MM.1S (cell line): Measurements from ENCODE around the gene NELL1.

Experiments used
- DNase-seq: peaks from one replicate; pipeline ENCODE4 v3.0.0-alpha.2; 2015
- H2AFZ ChIP-seq: fragments of 300-600 bp; sonication (generic); 2 replicates; pipeline ENCODE4 v1.6.0; 2016; ENCODE audit warnings: antibody characterized with exemption, low read length
- H3F3A ChIP-seq: fragments of 300-600 bp; sonication (generic); 2 replicates; pipeline ENCODE4 v1.6.1; 2016; ENCODE audit warnings: mild to moderate bottlenecking, antibody characterized with exemption, low read length, moderate library complexity, mixed read lengths; ENCODE audit not compliant: insufficient read depth
- H3K27ac ChIP-seq: fragments of 300-600 bp; sonication (generic); 2 replicates; pipeline ENCODE4 v1.5.1; 2016; ENCODE audit warnings: mild to moderate bottlenecking, low read length
- H3K27me3 ChIP-seq: fragments of 300-600 bp; sonication (generic); replicated peaks from 2 replicates; pipeline ENCODE4 v1.6.0; 2016; ENCODE audit warnings: low read length; ENCODE audit not compliant: insufficient read depth
- H3K36me3 ChIP-seq: fragments of 300-600 bp; sonication (generic); replicated peaks from 2 replicates; pipeline ENCODE4 v1.6.1; 2016; ENCODE audit warnings: mild to moderate bottlenecking, low read length, mixed read lengths; ENCODE audit not compliant: insufficient read depth
- H3K4me1 ChIP-seq: fragments of 300-600 bp; sonication (generic); 2 replicates; pipeline ENCODE4 v1.6.1; 2016; ENCODE audit warnings: low read length, mixed read lengths
- H3K4me2 ChIP-seq: fragments of 300-600 bp; sonication (generic); 2 replicates; pipeline ENCODE4 v1.6.0; 2016; ENCODE audit warnings: low read depth, low read length
- H3K4me3 ChIP-seq: fragments of 300-600 bp; sonication (generic); 2 replicates; pipeline ENCODE4 v1.5.1; 2016; ENCODE audit warnings: low read length, mixed read lengths
- H3K79me2 ChIP-seq: fragments of 300-600 bp; sonication (generic); 2 replicates; pipeline ENCODE4 v1.6.1; 2016; ENCODE audit warnings: mixed run types, low read length, mixed read lengths
- H3K9ac ChIP-seq: fragments of 300-600 bp; sonication (generic); 2 replicates; pipeline ENCODE4 v1.6.1; 2016; ENCODE audit warnings: low read length, mixed read lengths
- H3K9me2 ChIP-seq: fragments of 300-600 bp; sonication (generic); replicated peaks from 2 replicates; pipeline ENCODE4 v1.6.1; 2016; ENCODE audit warnings: mild to moderate bottlenecking, low read length, mixed read lengths; ENCODE audit not compliant: insufficient read depth
- H3K9me3 ChIP-seq: fragments of 300-600 bp; sonication (generic); replicated peaks from 2 replicates; pipeline ENCODE4 v1.6.1; 2016; ENCODE audit warnings: mild to moderate bottlenecking, low read length, mixed read lengths; ENCODE audit not compliant: insufficient read depth
- H4K20me1 ChIP-seq: fragments of 300-600 bp; sonication (generic); 2 replicates; pipeline ENCODE4 v1.6.1; 2016; ENCODE audit warnings: mild to moderate bottlenecking, low read length, moderate library complexity, mixed read lengths; ENCODE audit not compliant: insufficient read depth
- CTCF ChIP-seq: fragments of 300-600 bp; sonication (generic); IDR thresholded peaks from 2 replicates; pipeline ENCODE4 v1.5.1; 2016; ENCODE audit warnings: antibody characterized with exemption, low read length, mixed read lengths
- EZH2 ChIP-seq: fragments of 300-600 bp; sonication (generic); optimal IDR thresholded peaks from 2 replicates; pipeline ENCODE3; 2017; ENCODE audit warnings: low read depth, mild to moderate bottlenecking, antibody characterized with exemption, low read length, mixed read lengths
- EZH2phosphoT487 ChIP-seq: fragments of 300-600 bp; sonication (generic); IDR thresholded peaks from 2 replicates; pipeline ENCODE4 v1.6.1; 2018; ENCODE audit warnings: antibody characterized with exemption, low read length

The NELL1 gene

GRCh38 chr11:20719821-20720220 is 50.4 kb downstream of the NELL1 start:
- Histone ChIP-seq H3K4me2 (no peak overlapping the region), H2AFZ (no peak overlapping the region), H3F3A (no peaks in the 10 kb centered on the region), H3K9me3 (no peaks in the 10 kb centered on the region), H3K36me3 (no peaks in the 10 kb centered on the region), H3K9me2 (no peaks in the 10 kb centered on the region), H3K4me3 (no peak overlapping the region), H4K20me1 (no peaks in the 10 kb centered on the region), H3K9ac (no peak overlapping the region), H3K27ac (no peak overlapping the region), H3K27me3 (no peaks in the 10 kb centered on the region), H3K4me1 (no peaks in the 10 kb centered on the region), H3K79me2 (no peaks in the 10 kb centered on the region)
- no peak for DNase-seq
- TF ChIP-seq EZH2phosphoT487 (no peak), CTCF (no peak), EZH2 (no peak)

GRCh38 chr11:20723366-20723765 is 54.0 kb downstream of the NELL1 start:
- Histone ChIP-seq H3K9ac (no peak overlapping the region), H3K9me3 (no peaks in the 10 kb centered on the region), H3K27me3 (no peaks in the 10 kb centered on the region), H3K36me3 (no peaks in the 10 kb centered on the region), H3K27ac (no peak overlapping the region), H2AFZ (no peak overlapping the region), H4K20me1 (no peaks in the 10 kb centered on the region), H3F3A (no peaks in the 10 kb centered on the region), H3K79me2 (no peaks in the 10 kb centered on the region), H3K9me2 (no peaks in the 10 kb centered on the region), H3K4me1 (no peaks in the 10 kb centered on the region), H3K4me3 (no peak overlapping the region), H3K4me2 (no peak overlapping the region)
- DNase-seq, result no peak
- TF ChIP-seq EZH2, result no peak
- TF ChIP-seq CTCF, result no peak
- no peak for TF ChIP-seq EZH2phosphoT487

GRCh38 chr11:20729597-20730105 is 60.3 kb downstream of the NELL1 start:
- Histone ChIP-seq H3K9me3 (no peaks in the 10 kb centered on the region), H3K27me3 (no peaks in the 10 kb centered on the region), H3F3A (no peaks in the 10 kb centered on the region), H3K79me2 (no peaks in the 10 kb centered on the region), H3K4me2 (no peak overlapping the region), H3K9me2 (no peaks in the 10 kb centered on the region), H2AFZ (no peak overlapping the region), H3K27ac (no peak overlapping the region), H3K4me3 (no peak overlapping the region), H4K20me1 (no peaks in the 10 kb centered on the region), H3K4me1 (no peaks in the 10 kb centered on the region), H3K36me3 (no peaks in the 10 kb centered on the region), H3K9ac (no peak overlapping the region)
- DNase-seq, result no peak
- TF ChIP-seq CTCF (no peak), EZH2 (no peak), EZH2phosphoT487 (no peak)
